Ishikawa (cell line): ENCODE measurements around the gene DNAJA1.

ENCODE experiments used
- CEBPB ChIP-seq: IDR thresholded peaks from 2 replicates; pipeline ENCODE4 v1.6.1; 2012
- CREB1 ChIP-seq: IDR thresholded peaks from 2 replicates; pipeline ENCODE4 v1.6.1; 2012; ENCODE audit warnings: low read depth
- EGR1 ChIP-seq: IDR thresholded peaks from 2 replicates; pipeline ENCODE4 v1.6.1; 2012
- EP300 ChIP-seq: IDR thresholded peaks from 2 replicates; pipeline ENCODE4 v1.6.1; 2012; ENCODE audit warnings: borderline replicate concordance
- FOXM1 ChIP-seq: IDR thresholded peaks from 2 replicates; pipeline ENCODE4 v1.6.1; 2012; ENCODE audit warnings: low read depth, borderline replicate concordance
- MAX ChIP-seq: IDR thresholded peaks from 2 replicates; pipeline ENCODE4 v1.6.1; 2012
- NFIC ChIP-seq: IDR thresholded peaks from 2 replicates; pipeline ENCODE4 v1.6.1; 2012
- RAD21 ChIP-seq: IDR thresholded peaks from 2 replicates; pipeline ENCODE4 v1.6.1; 2012; ENCODE audit warnings: low read depth
- REST ChIP-seq: IDR thresholded peaks from 2 replicates; pipeline ENCODE4 v1.6.1; 2012; ENCODE audit warnings: low read depth, mild to moderate bottlenecking
- TAF1 ChIP-seq: IDR thresholded peaks from 2 replicates; pipeline ENCODE4 v1.6.1; 2012; ENCODE audit warnings: low read depth, mild to moderate bottlenecking
- TCF12 ChIP-seq: IDR thresholded peaks from 2 replicates; pipeline ENCODE4 v1.6.1; 2012; ENCODE audit warnings: low read depth
- TEAD4 ChIP-seq: IDR thresholded peaks from 2 replicates; pipeline ENCODE4 v1.6.1; 2012
- USF1 ChIP-seq: IDR thresholded peaks from 2 replicates; pipeline ENCODE4 v1.6.1; 2012
- YY1 ChIP-seq: IDR thresholded peaks from 2 replicates; pipeline ENCODE4 v1.6.1; 2012; ENCODE audit warnings: low read depth
- ZBTB7A ChIP-seq: IDR thresholded peaks from 2 replicates; pipeline ENCODE4 v1.6.1; 2012; ENCODE audit warnings: low read depth

DNAJA1 gene

GRCh38 chr9:33082128-33082527 is 57.1 kb downstream of the DNAJA1 start:
- TF ChIP-seq TEAD4 (no peak), EP300 (no peak), CEBPB (no peak), TAF1 (no peak), YY1 (no peak), FOXM1 (no peak), NFIC (no peak), EGR1 (no peak), REST (no peak), USF1 (no peak), RAD21 (no peak), MAX (no peak), ZBTB7A (no peak), CREB1 (no peak), TCF12 (no peak)

- TF ChIP-seq EGR1: no peak
- no peak for TF ChIP-seq FOXM1
- TF ChIP-seq NFIC: no peak
- TF ChIP-seq REST: no peak
- no peak for TF ChIP-seq CEBPB
- TF ChIP-seq CREB1: no peak
- TF ChIP-seq ZBTB7A: no peak
Observed at GRCh38 chr9:33082538-33083326, 57.7 kb downstream of the DNAJA1 start.
